ENCODE data around the gene CYYR1.

CYYR1 gene

GRCh38 chr21:26513212-26513611 lies 59.9 kb downstream of the CYYR1 start:
- Histone ChIP-seq H3K36me3 (ENCODE audit: insufficient read depth, low read length) (no peaks in the 10 kb centered on the region), H3K9me3 (ENCODE audit: low read length) (no peaks in the 10 kb centered on the region), H3K27ac (ENCODE audit: low read depth, low read length) (no peak overlapping the region), H3K4me1 (ENCODE audit: insufficient read depth, low read length) (no peaks in the 10 kb centered on the region), H3K27me3 (ENCODE audit: control insufficient read depth in 1 of 2, insufficient read depth in 2 of 2, low read length in 2 of 2) (no peaks in the 10 kb centered on the region), H3K9ac (ENCODE audit: low read length) (no peak overlapping the region), H3K4me3 (ENCODE audit: low read depth in 1 of 2, low read length in 2 of 2) (no peak overlapping the region)

GRCh38 chr21:26512664-26513063 lies 60.4 kb downstream of the CYYR1 start:
- no peak overlapping the region for H3K27ac ChIP-seq (ENCODE audit: low read depth, low read length)
- no peaks in the 10 kb centered on the region for H3K27me3 ChIP-seq (ENCODE audit: control insufficient read depth in 1 of 2, insufficient read depth in 2 of 2, low read length in 2 of 2)
- H3K9me3 ChIP-seq (ENCODE audit: low read length), result no peaks in the 10 kb centered on the region
- H3K36me3 ChIP-seq (ENCODE audit: insufficient read depth, low read length), result no peaks in the 10 kb centered on the region
- no peaks in the 10 kb centered on the region for H3K4me1 ChIP-seq (ENCODE audit: insufficient read depth, low read length)
- no peak overlapping the region for H3K9ac ChIP-seq (ENCODE audit: low read length)
- H3K4me3 ChIP-seq (ENCODE audit: low read depth in 1 of 2, low read length in 2 of 2), result no peak overlapping the region

GRCh38 chr21:26508903-26509302 lies 64.2 kb downstream of the CYYR1 start:
- Histone ChIP-seq H3K4me1 (ENCODE audit: insufficient read depth, low read length) (no peaks in the 10 kb centered on the region), H3K27ac (ENCODE audit: low read depth, low read length) (no peak overlapping the region), H3K9ac (ENCODE audit: low read length) (no peak overlapping the region), H3K36me3 (ENCODE audit: insufficient read depth, low read length) (no peaks in the 10 kb centered on the region), H3K4me3 (ENCODE audit: low read depth in 1 of 2, low read length in 2 of 2) (no peak overlapping the region), H3K27me3 (ENCODE audit: control insufficient read depth in 1 of 2, insufficient read depth in 2 of 2, low read length in 2 of 2) (no peaks in the 10 kb centered on the region), H3K9me3 (ENCODE audit: low read length) (no peaks in the 10 kb centered on the region)

GRCh38 chr21:26506956-26507355 lies 66.1 kb downstream of the CYYR1 start:
- no peaks in the 10 kb centered on the region for H3K36me3 ChIP-seq (ENCODE audit: insufficient read depth, low read length)
- no peaks in the 10 kb centered on the region for H3K9me3 ChIP-seq (ENCODE audit: low read length)
- H3K9ac ChIP-seq (ENCODE audit: low read length), result no peak overlapping the region
- no peak overlapping the region for H3K4me3 ChIP-seq (ENCODE audit: low read depth in 1 of 2, low read length in 2 of 2)
- no peaks in the 10 kb centered on the region for H3K4me1 ChIP-seq (ENCODE audit: insufficient read depth, low read length)
- H3K27ac ChIP-seq (ENCODE audit: low read depth, low read length), result no peak overlapping the region
- no peaks in the 10 kb centered on the region for H3K27me3 ChIP-seq (ENCODE audit: control insufficient read depth in 1 of 2, insufficient read depth in 2 of 2, low read length in 2 of 2)

GRCh38 chr21:26505211-26505610 lies 67.9 kb downstream of the CYYR1 start:
- H3K36me3 ChIP-seq (ENCODE audit: insufficient read depth, low read length), result no peaks in the 10 kb centered on the region
- no peaks in the 10 kb centered on the region for H3K27me3 ChIP-seq (ENCODE audit: control insufficient read depth in 1 of 2, insufficient read depth in 2 of 2, low read length in 2 of 2)
- H3K27ac ChIP-seq (ENCODE audit: low read depth, low read length), result no peak overlapping the region
- no peak overlapping the region for H3K4me3 ChIP-seq (ENCODE audit: low read depth in 1 of 2, low read length in 2 of 2)
- no peaks in the 10 kb centered on the region for H3K9me3 ChIP-seq (ENCODE audit: low read length)
- no peak overlapping the region for H3K9ac ChIP-seq (ENCODE audit: low read length)
- H3K4me1 ChIP-seq (ENCODE audit: insufficient read depth, low read length), result no peaks in the 10 kb centered on the region

GRCh38 chr21:26503414-26503813 lies 69.7 kb downstream of the CYYR1 start:
- Histone ChIP-seq H3K27ac (ENCODE audit: low read depth, low read length) (no peak overlapping the region), H3K36me3 (ENCODE audit: insufficient read depth, low read length) (no peaks in the 10 kb centered on the region), H3K9ac (ENCODE audit: low read length) (no peak overlapping the region), H3K4me1 (ENCODE audit: insufficient read depth, low read length) (no peaks in the 10 kb centered on the region), H3K9me3 (ENCODE audit: low read length) (no peaks in the 10 kb centered on the region), H3K4me3 (ENCODE audit: low read depth in 1 of 2, low read length in 2 of 2) (no peak overlapping the region), H3K27me3 (ENCODE audit: control insufficient read depth in 1 of 2, insufficient read depth in 2 of 2, low read length in 2 of 2) (no peaks in the 10 kb centered on the region)

- H3K9ac ChIP-seq (ENCODE audit: low read length), result no peak overlapping the region
- H3K9me3 ChIP-seq (ENCODE audit: low read length), result no peaks in the 10 kb centered on the region
- no peaks in the 10 kb centered on the region for H3K27me3 ChIP-seq (ENCODE audit: control insufficient read depth in 1 of 2, insufficient read depth in 2 of 2, low read length in 2 of 2)
- H3K36me3 ChIP-seq (ENCODE audit: insufficient read depth, low read length), result no peaks in the 10 kb centered on the region
- no peak overlapping the region for H3K4me3 ChIP-seq (ENCODE audit: low read depth in 1 of 2, low read length in 2 of 2)
- H3K27ac ChIP-seq (ENCODE audit: low read depth, low read length), result no peak overlapping the region
- H3K4me1 ChIP-seq (ENCODE audit: insufficient read depth, low read length), result no peaks in the 10 kb centered on the region
Observed at GRCh38 chr21:26501495-26502021, 71.5 kb downstream of the CYYR1 start.

GRCh38 chr21:26499495-26499894 lies 73.6 kb downstream of the CYYR1 start:
- Histone ChIP-seq H3K36me3 (ENCODE audit: insufficient read depth, low read length) (no peaks in the 10 kb centered on the region), H3K4me1 (ENCODE audit: insufficient read depth, low read length) (no peaks in the 10 kb centered on the region), H3K9me3 (ENCODE audit: low read length) (no peaks in the 10 kb centered on the region), H3K9ac (ENCODE audit: low read length) (no peak overlapping the region), H3K27me3 (ENCODE audit: control insufficient read depth in 1 of 2, insufficient read depth in 2 of 2, low read length in 2 of 2) (no peaks in the 10 kb centered on the region), H3K27ac (ENCODE audit: low read depth, low read length) (no peak overlapping the region), H3K4me3 (ENCODE audit: low read depth in 1 of 2, low read length in 2 of 2) (no peak overlapping the region)

- Histone ChIP-seq H3K27ac (ENCODE audit: low read depth, low read length) (no peak overlapping the region), H3K9ac (ENCODE audit: low read length) (no peak overlapping the region), H3K9me3 (ENCODE audit: low read length) (no peaks in the 10 kb centered on the region), H3K27me3 (ENCODE audit: control insufficient read depth in 1 of 2, insufficient read depth in 2 of 2, low read length in 2 of 2) (no peaks in the 10 kb centered on the region), H3K4me1 (ENCODE audit: insufficient read depth, low read length) (no peaks in the 10 kb centered on the region), H3K36me3 (ENCODE audit: insufficient read depth, low read length) (no peaks in the 10 kb centered on the region), H3K4me3 (ENCODE audit: low read depth in 1 of 2, low read length in 2 of 2) (no peak overlapping the region)
Observed at GRCh38 chr21:26495283-26495849, 77.7 kb downstream of the CYYR1 start.

GRCh38 chr21:26491663-26492062 lies 81.4 kb downstream of the CYYR1 start:
- Histone ChIP-seq H3K27ac (ENCODE audit: low read depth, low read length) (no peak overlapping the region), H3K4me3 (ENCODE audit: low read depth in 1 of 2, low read length in 2 of 2) (no peak overlapping the region), H3K36me3 (ENCODE audit: insufficient read depth, low read length) (no peaks in the 10 kb centered on the region)

GRCh38 chr21:26490771-26491170 lies 82.3 kb downstream of the CYYR1 start:
- H3K27me3 ChIP-seq (ENCODE audit: control insufficient read depth in 1 of 2, insufficient read depth in 2 of 2, low read length in 2 of 2), result no peaks in the 10 kb centered on the region
- no peak overlapping the region for H3K9ac ChIP-seq (ENCODE audit: low read length)
- no peak overlapping the region for H3K27ac ChIP-seq (ENCODE audit: low read depth, low read length)
- no peaks in the 10 kb centered on the region for H3K9me3 ChIP-seq (ENCODE audit: low read length)
- no peaks in the 10 kb centered on the region for H3K4me1 ChIP-seq (ENCODE audit: insufficient read depth, low read length)
- H3K36me3 ChIP-seq (ENCODE audit: insufficient read depth, low read length), result no peaks in the 10 kb centered on the region
- no peak overlapping the region for H3K4me3 ChIP-seq (ENCODE audit: low read depth in 1 of 2, low read length in 2 of 2)

More at GRCh38 chr21:26491663-26492062, 81.4 kb downstream of the CYYR1 start:
- Histone ChIP-seq H3K9me3 (ENCODE audit: low read length) (no peaks in the 10 kb centered on the region), H3K27me3 (ENCODE audit: control insufficient read depth in 1 of 2, insufficient read depth in 2 of 2, low read length in 2 of 2) (no peaks in the 10 kb centered on the region), H3K4me1 (ENCODE audit: insufficient read depth, low read length) (no peaks in the 10 kb centered on the region), H3K9ac (ENCODE audit: low read length) (no peak overlapping the region)

GRCh38 chr21:26489781-26490180 lies 83.3 kb downstream of the CYYR1 start:
- H3K27me3 ChIP-seq (ENCODE audit: control insufficient read depth in 1 of 2, insufficient read depth in 2 of 2, low read length in 2 of 2), result no peaks in the 10 kb centered on the region
- H3K4me3 ChIP-seq (ENCODE audit: low read depth in 1 of 2, low read length in 2 of 2), result no peak overlapping the region
- no peak overlapping the region for H3K9ac ChIP-seq (ENCODE audit: low read length)
- H3K4me1 ChIP-seq (ENCODE audit: insufficient read depth, low read length), result no peaks in the 10 kb centered on the region
- no peaks in the 10 kb centered on the region for H3K9me3 ChIP-seq (ENCODE audit: low read length)
- no peak overlapping the region for H3K27ac ChIP-seq (ENCODE audit: low read depth, low read length)
- H3K36me3 ChIP-seq (ENCODE audit: insufficient read depth, low read length), result no peaks in the 10 kb centered on the region

Measured in muscle layer of colon (tissue), 2 donors.